Measurements from ENCODE around the gene SFSWAP. TPM values are rescaled to one million over a fixed set of nuclear protein-coding genes. Genes with fewer than 3 reads are reported as not detected.
"Not testable (repeated sequence)": the region's sequence is repeated elsewhere in the genome, so short reads cannot be mapped to it uniquely, and the experiment has no call there.

SFSWAP gene
- 81.2 TPM for total RNA-seq (ENCODE audit: unreplicated experiment)
- long read RNA-seq, partial matches to known transcripts: 10 of 12 reads
- long read RNA-seq, other reads (novel, unspliced or antisense): 2 of 12 reads

GRCh38 chr12:131710464-131711457 is at the start of gene SFSWAP:
TSS of gene SFSWAP (plus strand) at chr12:131711090. CDS start at chr12:131711230, 140 bp downstream.
- peak within 1 kb of the TSS; percentile 97 for H3K27ac Mint-ChIP-seq (ENCODE audit: unreplicated experiment)
- H3K4me1 Mint-ChIP-seq (ENCODE audit: low read depth, unreplicated experiment): peaks cover 9% of the 10 kb centered on the region
- DNase-seq: peak; percentile 83
- peaks cover 8% of the 10 kb centered on the region for H3K27me3 Mint-ChIP-seq (ENCODE audit: unreplicated experiment)
- no peak for TF ChIP-seq CTCF (IDR thresholded peaks at IDR 0.05; ENCODE audit: partially characterized antibody, unreplicated experiment)
- peak within 1 kb of the TSS; percentile 95 for H3K4me3 Mint-ChIP-seq (ENCODE audit: unreplicated experiment)
- H3K9me3 Mint-ChIP-seq (ENCODE audit: unreplicated experiment): peaks cover 13% of the 10 kb centered on the region
- no peaks in the 10 kb centered on the region for H3K36me3 Mint-ChIP-seq (ENCODE audit: unreplicated experiment)

- DNase-seq; H3K27me3 Mint-ChIP-seq (ENCODE audit: unreplicated experiment); H3K4me1 Mint-ChIP-seq (ENCODE audit: low read depth, unreplicated experiment); H3K9me3 Mint-ChIP-seq (ENCODE audit: unreplicated experiment); H3K36me3 Mint-ChIP-seq (ENCODE audit: unreplicated experiment); H3K27ac Mint-ChIP-seq (ENCODE audit: unreplicated experiment); H3K4me3 Mint-ChIP-seq (ENCODE audit: unreplicated experiment): not testable (repeated sequence)
Measured at GRCh38 chr12:131661170-131661985, 49.5 kb upstream of the SFSWAP start.

DNA sequence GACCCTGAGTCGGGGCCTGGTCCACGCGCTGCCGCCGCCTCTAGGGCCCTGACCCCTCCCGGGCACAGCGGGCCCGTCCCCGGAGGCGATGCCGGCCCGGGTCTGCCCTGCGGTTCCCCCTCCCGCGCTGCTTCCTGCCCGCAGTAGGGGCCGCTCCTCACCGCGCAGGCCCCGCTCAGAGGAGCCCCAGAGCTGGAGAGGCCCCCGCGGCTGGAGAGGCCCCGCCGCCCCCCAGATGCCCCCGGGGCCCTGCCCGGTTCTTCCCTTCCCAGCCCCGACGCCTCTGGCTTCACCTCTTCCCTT is 49.0 kb upstream of the SFSWAP start:
- DNase-seq; H3K4me3 Mint-ChIP-seq (ENCODE audit: unreplicated experiment); H3K36me3 Mint-ChIP-seq (ENCODE audit: unreplicated experiment); H3K4me1 Mint-ChIP-seq (ENCODE audit: low read depth, unreplicated experiment); H3K27ac Mint-ChIP-seq (ENCODE audit: unreplicated experiment); H3K27me3 Mint-ChIP-seq (ENCODE audit: unreplicated experiment); H3K9me3 Mint-ChIP-seq (ENCODE audit: unreplicated experiment): not testable (repeated sequence)

GRCh38 chr12:131662346-131662745 is 48.5 kb upstream of the SFSWAP start:
- not testable (repeated sequence) for DNase-seq; H3K27ac Mint-ChIP-seq (ENCODE audit: unreplicated experiment); H3K36me3 Mint-ChIP-seq (ENCODE audit: unreplicated experiment); H3K4me1 Mint-ChIP-seq (ENCODE audit: low read depth, unreplicated experiment); H3K9me3 Mint-ChIP-seq (ENCODE audit: unreplicated experiment); H3K27me3 Mint-ChIP-seq (ENCODE audit: unreplicated experiment); H3K4me3 Mint-ChIP-seq (ENCODE audit: unreplicated experiment)

DNA sequence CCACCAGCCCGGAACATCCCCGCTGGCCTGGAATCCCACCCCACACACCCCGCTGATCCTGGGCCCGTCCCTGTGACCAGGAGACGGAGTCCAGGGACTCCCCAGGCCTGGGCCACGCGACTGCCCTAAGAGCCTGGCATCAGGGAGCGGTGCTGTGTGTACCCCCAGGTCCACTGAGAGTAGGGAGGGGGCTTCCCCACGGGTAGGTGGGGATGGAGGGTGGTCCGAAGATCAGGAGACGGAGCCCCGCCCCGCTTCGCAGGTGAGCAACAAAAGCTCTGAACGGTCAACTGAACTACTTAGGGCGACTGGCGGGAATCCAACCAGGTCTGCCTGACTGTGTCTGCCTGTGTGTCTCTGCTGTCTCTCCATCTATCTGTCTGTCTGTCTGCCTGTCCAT is 45.2 kb upstream of the SFSWAP start:
- not testable (repeated sequence) for DNase-seq; H3K4me3 Mint-ChIP-seq (ENCODE audit: unreplicated experiment); H3K36me3 Mint-ChIP-seq (ENCODE audit: unreplicated experiment); H3K9me3 Mint-ChIP-seq (ENCODE audit: unreplicated experiment); H3K4me1 Mint-ChIP-seq (ENCODE audit: low read depth, unreplicated experiment); H3K27me3 Mint-ChIP-seq (ENCODE audit: unreplicated experiment)
- H3K27ac Mint-ChIP-seq (ENCODE audit: unreplicated experiment): peak overlapping the region; percentile 71

DNA sequence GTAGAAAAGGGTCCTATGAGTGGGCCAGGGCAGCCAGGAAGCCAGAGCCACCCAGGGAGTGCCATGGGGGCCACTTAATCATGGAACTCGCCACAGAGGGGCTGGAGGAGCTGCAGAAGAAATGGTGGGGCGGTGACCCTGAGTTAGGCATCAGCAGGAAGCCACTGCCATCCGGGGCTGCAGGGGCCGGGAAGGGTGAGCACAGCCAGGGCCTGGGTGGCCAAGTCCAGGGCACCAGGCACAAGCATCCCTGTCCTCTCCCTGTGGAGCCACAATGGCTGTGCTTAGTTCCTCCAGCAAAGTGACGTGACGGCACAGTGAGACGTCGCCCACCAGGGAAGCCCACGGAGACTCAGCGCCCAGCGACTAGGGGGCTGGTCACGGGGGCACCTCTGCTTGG is 44.4 kb upstream of the SFSWAP start:
- not testable (repeated sequence) for DNase-seq; H3K4me3 Mint-ChIP-seq (ENCODE audit: unreplicated experiment); H3K36me3 Mint-ChIP-seq (ENCODE audit: unreplicated experiment); H3K27ac Mint-ChIP-seq (ENCODE audit: unreplicated experiment); H3K27me3 Mint-ChIP-seq (ENCODE audit: unreplicated experiment); H3K4me1 Mint-ChIP-seq (ENCODE audit: low read depth, unreplicated experiment); H3K9me3 Mint-ChIP-seq (ENCODE audit: unreplicated experiment)

DNA sequence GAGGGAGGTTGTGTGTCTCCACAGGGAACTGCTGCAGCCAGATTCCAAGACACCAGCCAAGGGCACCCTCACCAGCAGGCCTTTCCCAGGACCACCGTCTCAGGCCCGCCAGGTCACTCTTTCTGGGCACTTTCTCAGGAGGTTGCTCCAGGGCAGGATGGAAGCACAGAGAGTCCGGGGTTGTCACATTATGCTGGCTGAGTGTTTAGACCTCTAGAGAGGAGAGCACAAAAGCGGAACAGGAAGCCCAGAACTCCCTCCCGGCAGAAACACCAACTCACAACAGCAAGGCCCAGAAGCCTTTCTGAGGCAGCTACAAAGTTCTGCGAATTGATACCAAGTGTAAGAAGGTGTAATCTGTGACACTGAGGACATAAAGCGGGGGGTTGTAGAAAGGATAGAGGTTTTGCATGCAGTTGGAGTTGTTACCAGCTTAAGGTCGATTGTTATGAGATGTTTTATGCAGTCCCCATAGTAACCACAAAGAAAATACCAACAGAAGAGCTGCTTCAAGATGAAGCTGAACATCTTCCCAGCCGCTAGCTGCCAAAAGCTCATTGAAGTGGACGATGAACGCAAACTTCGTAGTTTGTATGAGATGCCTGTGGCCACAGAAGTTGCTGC is 43.8 kb upstream of the SFSWAP start:
- H3K36me3 Mint-ChIP-seq (ENCODE audit: unreplicated experiment); H3K27ac Mint-ChIP-seq (ENCODE audit: unreplicated experiment): not testable (repeated sequence)

More for the DNA sequence above, 43.8 kb upstream of the SFSWAP start:
- not testable (repeated sequence) for H3K9me3 Mint-ChIP-seq (ENCODE audit: unreplicated experiment); DNase-seq; H3K4me3 Mint-ChIP-seq (ENCODE audit: unreplicated experiment); H3K4me1 Mint-ChIP-seq (ENCODE audit: low read depth, unreplicated experiment)
- H3K27me3 Mint-ChIP-seq (ENCODE audit: unreplicated experiment): peaks cover 11% of the 10 kb centered on the region

Measured in glutamatergic neuron (in vitro differentiated cells).